Osteoblast (primary cell): ENCODE measurements around the gene ING1. TPM values are rescaled to one million over a fixed set of nuclear protein-coding genes. Genes with fewer than 3 reads are reported as not detected.
"Not testable (repeated sequence)": the region's sequence is repeated elsewhere in the genome, so short reads cannot be mapped to it uniquely, and the experiment has no call there.

Experiments used
- DNase-seq: peaks from one replicate; pipeline ENCODE4 v3.0.0; 2011; ENCODE audit warnings: low spot score, mixed read lengths; ENCODE audit not compliant: insufficient read length; ENCODE audit errors: missing footprints
- H2AFZ ChIP-seq: 2 replicates; pipeline ENCODE4 v1.6.0; 2011; ENCODE audit warnings: mild to moderate bottlenecking, low read length
- H3K27ac ChIP-seq: 2 replicates; pipeline ENCODE4 v1.5.1; 2011; ENCODE audit warnings: mild to moderate bottlenecking, low read depth, low read length, moderate library complexity
- H3K27me3 ChIP-seq: 2 replicates; pipeline ENCODE4 v1.6.0; 2012; ENCODE audit warnings: mild to moderate bottlenecking, control low read depth, inconsistent platforms, low read length, moderate library complexity; ENCODE audit not compliant: insufficient read depth
- H3K36me3 ChIP-seq: 2 replicates; pipeline ENCODE4 v1.5.1; 2011; ENCODE audit warnings: mild to moderate bottlenecking, low read length, control low read depth, moderate library complexity; ENCODE audit not compliant: insufficient read depth
- H3K4me1 ChIP-seq: 2 replicates; pipeline ENCODE4 v1.5.1; 2011; ENCODE audit warnings: mild to moderate bottlenecking, low read length, control low read depth, moderate library complexity; ENCODE audit not compliant: insufficient read depth
- H3K4me2 ChIP-seq: 2 replicates; pipeline ENCODE4 v1.6.0; 2011; ENCODE audit warnings: mild to moderate bottlenecking, low read length; ENCODE audit not compliant: insufficient read depth
- H3K4me3 ChIP-seq: fragments of 200-600 bp; sonication (generic); 3 replicates; pipeline ENCODE4 v1.5.1; 2012; ENCODE audit warnings: mild to moderate bottlenecking, low read length, inconsistent platforms; ENCODE audit not compliant: insufficient read depth
- H3K79me2 ChIP-seq: 2 replicates; pipeline ENCODE4 v1.6.0; 2012; ENCODE audit warnings: mild to moderate bottlenecking, low read length, control low read depth, inconsistent platforms; ENCODE audit not compliant: insufficient read depth
- H3K9me3 ChIP-seq: 2 replicates; pipeline ENCODE4 v1.5.1; 2011; ENCODE audit warnings: low read depth, low read length, control low read depth
- H4K20me1 ChIP-seq: 2 replicates; pipeline ENCODE4 v1.6.0; 2012; ENCODE audit warnings: mild to moderate bottlenecking, low read length, control low read depth; ENCODE audit not compliant: insufficient read depth
- CTCF ChIP-seq: IDR thresholded peaks from 2 replicates; pipeline ENCODE4 v1.5.1; 2011; ENCODE audit warnings: mild to moderate bottlenecking, low read depth, low read length, moderate library complexity; ENCODE audit errors: extremely low read depth
- total RNA-seq: library from RNA; depleted of rRNA; stranded (reverse); fragments of >200 nt; gene quantifications from 2 replicates; pipeline ENCODE4 v1.2.3, GENCODE V29; 2012

The ING1 gene
- total RNA-seq, 1 donor = 10.5 TPM

GRCh38 chr13:110687736-110688135 is 25.8 kb upstream of the ING1 start:
- H3K4me3 ChIP-seq = no peak overlapping the region
- no peak for DNase-seq

GRCh38 chr13:110689041-110689440 is 24.5 kb upstream of the ING1 start:
- TF ChIP-seq CTCF = no peak
- Histone ChIP-seq H2AFZ (no peak overlapping the region), H3K9me3 (no peaks in the 10 kb centered on the region), H3K36me3 (peaks cover 60% of the 10 kb centered on the region), H4K20me1 (peaks cover 2% of the 10 kb centered on the region), H3K27me3 (no peaks in the 10 kb centered on the region), H3K79me2 (peaks cover 30% of the 10 kb centered on the region), H3K27ac (no peak overlapping the region), H3K4me1 (no peaks in the 10 kb centered on the region), H3K4me3 (no peak overlapping the region), H3K4me2 (no peak overlapping the region)
- no peak for DNase-seq

More at GRCh38 chr13:110687736-110688135, 25.8 kb upstream of the ING1 start:
- no peaks in the 10 kb centered on the region for H3K4me1 ChIP-seq
- no peak overlapping the region for H2AFZ ChIP-seq
- peaks cover 62% of the 10 kb centered on the region for H3K36me3 ChIP-seq
- no peak for TF ChIP-seq CTCF
- H3K79me2 ChIP-seq = peaks cover 28% of the 10 kb centered on the region
- H3K27ac ChIP-seq = no peak overlapping the region
- H3K27me3 ChIP-seq = no peaks in the 10 kb centered on the region
- peaks cover 2% of the 10 kb centered on the region for H4K20me1 ChIP-seq
- no peak overlapping the region for H3K4me2 ChIP-seq
- no peaks in the 10 kb centered on the region for H3K9me3 ChIP-seq

GRCh38 chr13:110689711-110690110 is 23.8 kb upstream of the ING1 start:
- no peak overlapping the region for H3K4me2 ChIP-seq
- no peak overlapping the region for H3K27ac ChIP-seq
- no peaks in the 10 kb centered on the region for H3K4me1 ChIP-seq
- TF ChIP-seq CTCF = no peak
- no peak overlapping the region for H3K4me3 ChIP-seq
- H3K9me3 ChIP-seq = no peaks in the 10 kb centered on the region
- H3K27me3 ChIP-seq = no peaks in the 10 kb centered on the region
- peaks cover 2% of the 10 kb centered on the region for H4K20me1 ChIP-seq
- H3K36me3 ChIP-seq = peaks cover 60% of the 10 kb centered on the region
- DNase-seq = no peak
- H3K79me2 ChIP-seq = peaks cover 27% of the 10 kb centered on the region
- no peak overlapping the region for H2AFZ ChIP-seq

- H3K27ac ChIP-seq = no peak overlapping the region
- H3K36me3 ChIP-seq = peaks cover 57% of the 10 kb centered on the region
Observed at GRCh38 chr13:110690516-110690915, 23.0 kb upstream of the ING1 start.

GRCh38 chr13:110695774-110696173 is 17.7 kb upstream of the ING1 start:
- H3K4me1 ChIP-seq, H3K27me3 ChIP-seq, DNase-seq, H3K27ac ChIP-seq, H3K4me2 ChIP-seq, H2AFZ ChIP-seq, H3K9me3 ChIP-seq, H3K4me3 ChIP-seq: not testable (repeated sequence)
- Histone ChIP-seq H3K36me3 (peaks cover 61% of the 10 kb centered on the region), H3K79me2 (peaks cover 51% of the 10 kb centered on the region), H4K20me1 (peaks cover 14% of the 10 kb centered on the region)

More at GRCh38 chr13:110690516-110690915, 23.0 kb upstream of the ING1 start:
- H2AFZ ChIP-seq = no peak overlapping the region
- no peak overlapping the region for H3K4me3 ChIP-seq
- H4K20me1 ChIP-seq = peaks cover 2% of the 10 kb centered on the region
- peak; percentile 19 for DNase-seq
- H3K4me2 ChIP-seq = no peak overlapping the region
- no peaks in the 10 kb centered on the region for H3K27me3 ChIP-seq
- no peaks in the 10 kb centered on the region for H3K9me3 ChIP-seq
- no peak for TF ChIP-seq CTCF
- H3K79me2 ChIP-seq = peaks cover 27% of the 10 kb centered on the region
- H3K4me1 ChIP-seq = no peaks in the 10 kb centered on the region
